ENCODE data around the gene TOP3B. TPM values are rescaled to one million over a fixed set of nuclear protein-coding genes. Genes with fewer than 3 reads are reported as not detected.

The TOP3B gene
- total RNA-seq, 2 experiments from 2014 or later, result 82.6 to 98.7 TPM

- no TSS peak for BruUV-seq (replicated peaks)
- Histone ChIP-seq H3K4me3 (ENCODE audit: low read depth, low read length, poor library complexity, severe bottlenecking) (no peak overlapping the region), H3K9me3 (ENCODE audit: low read length) (no peaks in the 10 kb centered on the region), H4K20me1 (ENCODE audit: insufficient read depth, low read length) (no peaks in the 10 kb centered on the region), H3K4me1 (ENCODE audit: insufficient read depth, low read length, poor library complexity, severe bottlenecking) (no peaks in the 10 kb centered on the region), H3K36me3 (ENCODE audit: insufficient read depth, low read length) (peaks cover 84% of the 10 kb centered on the region), H2AFZ (ENCODE audit: low read length) (no peak overlapping the region), H3K79me2 (ENCODE audit: insufficient read depth, low read depth, low read length) (no peaks in the 10 kb centered on the region), H3K4me2 (ENCODE audit: low read length) (no peak overlapping the region), H3K9me2 (ENCODE audit: insufficient read depth, low read length) (no peaks in the 10 kb centered on the region), H3K27ac (ENCODE audit: low read depth, low read length, poor library complexity, severe bottlenecking) (no peak overlapping the region)
- ChIA-PET POLR2A (no interaction called here), CTCF (ENCODE audit: unreplicated experiment) (no interaction called here)
- no peak for TF ChIP-seq EZH2phosphoT487 (IDR thresholded peaks at IDR 0.05; ENCODE audit: borderline replicate concordance, low read depth, low read length)
- no peak for TF ChIP-seq CTCF (conservative IDR thresholded peaks at IDR 0.05; ENCODE audit: low read length)
- intact Hi-C loops (cut with micrococcal nuclease; ENCODE audit: unreplicated experiment), result no loop called here
- DNase-seq (ENCODE audit: low spot score), result no peak
Observed at GRCh38 chr22:21961886-21962654, 20.5 kb downstream of the TOP3B start.

- no peak for DNase-seq (ENCODE audit: low spot score)
- no peak for TF ChIP-seq EZH2phosphoT487 (IDR thresholded peaks at IDR 0.05; ENCODE audit: borderline replicate concordance, low read depth, low read length)
- no peak for TF ChIP-seq CTCF (conservative IDR thresholded peaks at IDR 0.05; ENCODE audit: low read length)
- no peak overlapping the region for H2AFZ ChIP-seq (ENCODE audit: low read length)
- no peak overlapping the region for H3K4me2 ChIP-seq (ENCODE audit: low read length)
- H3K27ac ChIP-seq (ENCODE audit: low read depth, low read length, poor library complexity, severe bottlenecking), result no peak overlapping the region
- no peak overlapping the region for H3K4me3 ChIP-seq (ENCODE audit: low read depth, low read length, poor library complexity, severe bottlenecking)
- no peaks in the 10 kb centered on the region for H3K9me2 ChIP-seq (ENCODE audit: insufficient read depth, low read length)
- ChIA-PET CTCF (ENCODE audit: unreplicated experiment) (no interaction called here), POLR2A (no interaction called here)
- no peaks in the 10 kb centered on the region for H4K20me1 ChIP-seq (ENCODE audit: insufficient read depth, low read length)
- no peaks in the 10 kb centered on the region for H3K9me3 ChIP-seq (ENCODE audit: low read length)
- intact Hi-C loops (cut with micrococcal nuclease; ENCODE audit: unreplicated experiment), result no loop called here
- H3K36me3 ChIP-seq (ENCODE audit: insufficient read depth, low read length), result peaks cover 77% of the 10 kb centered on the region
- H3K79me2 ChIP-seq (ENCODE audit: insufficient read depth, low read depth, low read length), result no peaks in the 10 kb centered on the region
- H3K4me1 ChIP-seq (ENCODE audit: insufficient read depth, low read length, poor library complexity, severe bottlenecking), result no peaks in the 10 kb centered on the region
- no TSS peak for BruUV-seq (replicated peaks)
Observed at GRCh38 chr22:21961127-21961867, 21.3 kb downstream of the TOP3B start.
